Mesodermal cell (in vitro differentiated cells): ENCODE results near the gene OR2A1. TPM values are rescaled to one million over a fixed set of nuclear protein-coding genes. Genes with fewer than 3 reads are reported as not detected.
"Not testable (repeated sequence)": the region's sequence is repeated elsewhere in the genome, so short reads cannot be mapped to it uniquely, and the experiment has no call there.

ENCODE experiments used
- H3K27ac ChIP-seq: 2 replicates; pipeline ENCODE4 v1.7.0; 2013; ENCODE audit warnings: mild to moderate bottlenecking, low read depth, low read length, moderate library complexity; ENCODE audit not compliant: severe bottlenecking
- H3K36me3 ChIP-seq: 2 replicates; pipeline ENCODE4 v1.7.1; 2013; ENCODE audit warnings: mild to moderate bottlenecking, low read length, moderate library complexity; ENCODE audit not compliant: control insufficient read depth, insufficient read depth
- H3K4me1 ChIP-seq: one replicate; pipeline ENCODE4 v1.7.1; 2013; ENCODE audit warnings: mild to moderate bottlenecking, low read length; ENCODE audit not compliant: insufficient read depth, control insufficient read depth, poor library complexity, severe bottlenecking
- H3K4me3 ChIP-seq: 2 replicates; pipeline ENCODE4 v1.7.0; 2013; ENCODE audit warnings: low read length, control low read depth, mild to moderate bottlenecking; ENCODE audit not compliant: insufficient read depth, poor library complexity, severe bottlenecking; ENCODE audit errors: extremely low read depth
- H3K9me3 ChIP-seq: 2 replicates; pipeline ENCODE4 v1.7.1; 2013; ENCODE audit warnings: mild to moderate bottlenecking, low read length, moderate library complexity; ENCODE audit not compliant: control insufficient read depth
- WGBS, 2 experiments: methylation state at CpG; one replicate each; pipeline ENCODE4 v1.1.5; 2013; ENCODE audit warnings: missing lambda C conversion rate in 2 of 2; ENCODE audit not compliant: insufficient coverage in 2 of 2; 5-methylcytosine and 5-hydroxymethylcytosine counted together
- polyA plus RNA-seq, 2 experiments: library from polyadenylated mRNA; stranded (reverse); fragments of 50-300 nt; gene quantifications; one replicate each; pipeline ENCODE4 v1.2.3, GENCODE V29; 2013

The OR2A1 gene, protein sequence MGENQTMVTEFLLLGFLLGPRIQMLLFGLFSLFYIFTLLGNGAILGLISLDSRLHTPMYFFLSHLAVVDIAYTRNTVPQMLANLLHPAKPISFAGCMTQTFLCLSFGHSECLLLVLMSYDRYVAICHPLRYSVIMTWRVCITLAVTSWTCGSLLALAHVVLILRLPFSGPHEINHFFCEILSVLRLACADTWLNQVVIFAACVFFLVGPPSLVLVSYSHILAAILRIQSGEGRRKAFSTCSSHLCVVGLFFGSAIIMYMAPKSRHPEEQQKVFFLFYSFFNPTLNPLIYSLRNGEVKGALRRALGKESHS
- polyA plus RNA-seq (2013, experiment 1 of 2) = 0.41 TPM
- polyA plus RNA-seq (2013, experiment 2 of 2) = 0.20 TPM

DNA sequence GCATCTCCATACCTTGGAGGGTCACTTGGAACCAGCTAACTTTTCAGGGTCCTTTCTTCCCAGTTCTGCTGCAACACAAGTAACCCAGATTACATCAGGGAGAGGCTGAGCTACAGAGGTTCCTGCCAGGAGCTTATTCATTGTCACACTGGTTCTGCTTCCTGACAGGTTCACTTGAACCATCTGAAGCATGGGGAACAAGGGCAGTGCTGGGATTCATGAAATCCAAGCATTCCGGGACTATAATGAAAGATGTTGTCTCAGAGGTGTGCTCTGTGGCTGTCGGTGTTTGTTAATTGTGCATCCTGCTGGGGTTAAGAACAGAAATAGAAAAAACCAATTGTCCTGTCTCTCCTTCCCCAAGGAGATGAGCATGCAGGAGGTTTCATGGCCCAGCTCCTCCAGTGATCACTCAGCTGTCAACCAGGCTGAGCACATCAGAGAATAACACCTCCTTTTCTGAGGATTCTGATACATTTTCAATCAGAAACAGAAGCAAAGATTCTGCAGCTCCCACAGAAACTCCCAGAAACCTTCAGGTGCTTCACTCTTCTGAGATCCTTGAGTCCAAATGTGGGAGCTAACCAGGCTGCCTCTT, at the start of gene OR2A1:
Gene OR2A1 (plus strand): TSS at position 548 of the 598 bp plus-strand sequence. CDS start 5,706 bp downstream, outside the sequence.
- not testable (repeated sequence) for H3K36me3 ChIP-seq, H3K4me3 ChIP-seq, H3K27ac ChIP-seq, H3K4me1 ChIP-seq, H3K9me3 ChIP-seq
- WGBS, 2 experiments = no CpG with 5 or more reads among the region's 2 CpGs

DNA sequence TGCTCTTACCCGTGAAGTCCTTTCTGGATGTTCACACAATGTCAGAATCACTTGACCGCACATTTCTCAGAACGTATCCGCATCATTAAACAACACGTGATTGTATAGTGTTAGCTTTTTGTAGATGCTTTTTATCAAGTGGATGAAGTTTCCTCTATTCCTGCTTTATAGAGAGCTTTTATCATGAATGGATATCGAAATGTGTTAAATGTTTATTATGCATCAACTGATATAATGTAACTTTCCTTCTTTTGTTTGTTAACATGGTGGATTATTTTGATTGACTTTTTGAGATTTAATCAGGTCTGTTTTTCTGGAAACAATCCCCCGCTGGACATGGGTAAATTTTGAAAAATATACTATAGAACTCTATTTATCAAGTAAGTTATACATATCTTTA, 47.5 kb upstream of the OR2A1 start, which contains the start of gene OR2A7:
Gene OR2A7 (minus strand): TSS at position 101 of the 400 bp plus-strand sequence. CDS start 5,164 bp downstream, outside the sequence.
- WGBS, 2 experiments = no CpG with 5 or more reads among the region's 7 CpGs
- H3K4me1 ChIP-seq, H3K27ac ChIP-seq, H3K4me3 ChIP-seq, H3K9me3 ChIP-seq, H3K36me3 ChIP-seq: not testable (repeated sequence)

GRCh38 chr7:144269188-144269587, 43.0 kb upstream of the OR2A1 start, which contains the start of gene CTAGE8:
TSS of gene CTAGE8 (minus strand) at chr7:144269288. CDS start at chr7:144269250, 38 bp downstream.
- H3K4me3 ChIP-seq, H3K36me3 ChIP-seq, H3K4me1 ChIP-seq, H3K9me3 ChIP-seq, H3K27ac ChIP-seq: not testable (repeated sequence)
- no CpG with 5 or more reads among the region's 19 CpGs for WGBS, 2 experiments

GRCh38 chr7:144275281-144275680, 36.9 kb upstream of the OR2A1 start:
- not testable (repeated sequence) for H3K36me3 ChIP-seq, H3K9me3 ChIP-seq, H3K4me3 ChIP-seq, H3K27ac ChIP-seq, H3K4me1 ChIP-seq
- WGBS, 2 experiments = 94% methylated on average over 3 of the region's 6 CpGs; no CpG with 5 or more reads in 1 of the 2 experiments

DNA sequence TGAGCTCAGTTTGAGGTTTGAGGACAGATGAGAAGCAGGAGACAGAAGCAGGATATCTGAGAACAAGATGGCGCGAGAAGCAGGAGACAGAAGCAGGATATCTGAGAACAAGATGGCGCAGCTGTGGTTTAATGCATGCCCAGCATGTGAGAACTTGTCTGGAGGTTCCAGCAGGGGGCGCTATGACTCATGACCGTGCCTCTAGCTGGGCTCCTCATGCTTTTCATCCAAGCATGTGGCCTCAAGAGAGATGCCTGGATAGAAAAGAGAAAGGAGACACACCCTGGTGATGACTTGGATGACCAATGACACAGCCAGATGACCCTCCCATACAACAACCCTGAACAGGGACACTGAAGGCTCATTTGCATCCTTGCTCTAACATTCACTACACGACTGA, 32.2 kb upstream of the OR2A1 start:
- H3K27ac ChIP-seq, H3K9me3 ChIP-seq, H3K4me1 ChIP-seq, H3K4me3 ChIP-seq, H3K36me3 ChIP-seq: not testable (repeated sequence)
- whole genome bisulfite sequencing, 2 experiments = 100% methylated on average over 1 of the region's 6 CpGs; no CpG with 5 or more reads in 1 of the 2 experiments

- not testable (repeated sequence) for H3K4me3 ChIP-seq, H3K36me3 ChIP-seq, H3K9me3 ChIP-seq, H3K4me1 ChIP-seq, H3K27ac ChIP-seq
- no CpG with 5 or more reads among the region's 8 CpGs for WGBS, 2 experiments
Measured at GRCh38 chr7:144281981-144282380, 30.2 kb upstream of the OR2A1 start.

- H3K9me3 ChIP-seq, H3K27ac ChIP-seq, H3K4me3 ChIP-seq, H3K36me3 ChIP-seq, H3K4me1 ChIP-seq: not testable (repeated sequence)
- WGBS, 2 experiments = no CpG with 5 or more reads among the region's 4 CpGs
Measured at GRCh38 chr7:144282490-144282889, 29.7 kb upstream of the OR2A1 start.

GRCh38 chr7:144283716-144284115, 28.5 kb upstream of the OR2A1 start:
- H3K9me3 ChIP-seq, H3K4me1 ChIP-seq, H3K36me3 ChIP-seq, H3K4me3 ChIP-seq, H3K27ac ChIP-seq: not testable (repeated sequence)
- no CpG with 5 or more reads among the region's 6 CpGs for WGBS, 2 experiments

DNA sequence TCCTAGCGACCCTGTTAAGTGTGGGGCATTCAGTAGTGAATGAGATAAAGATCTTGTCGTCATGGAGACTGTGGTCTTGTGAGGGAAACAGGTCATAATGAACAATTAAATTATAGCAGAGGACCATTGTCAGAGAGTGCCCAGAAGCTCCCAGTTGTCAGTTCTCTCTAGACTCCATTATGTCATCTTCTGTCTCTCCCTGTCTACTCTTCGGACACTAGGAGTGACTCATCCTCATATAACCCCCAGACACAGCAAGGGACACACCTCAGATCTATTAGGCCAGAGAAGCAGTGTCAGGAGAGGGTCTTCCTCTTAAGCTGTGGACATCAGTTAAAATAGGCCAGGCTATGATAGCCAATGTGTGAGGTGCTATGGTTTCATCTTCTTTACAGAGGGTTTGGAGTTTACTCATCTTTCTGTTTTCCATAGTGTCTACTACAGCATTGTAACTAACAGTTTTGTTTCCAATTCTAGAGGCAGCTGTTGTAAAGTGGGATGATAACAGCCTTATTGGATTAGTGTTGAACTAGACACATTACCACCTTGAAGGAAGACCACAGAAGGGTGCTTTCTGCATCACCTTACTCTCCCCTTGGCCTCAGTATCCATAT, 24.9 kb upstream of the OR2A1 start:
- H3K9me3 ChIP-seq, H3K27ac ChIP-seq, H3K4me3 ChIP-seq, H3K4me1 ChIP-seq, H3K36me3 ChIP-seq: not testable (repeated sequence)
- WGBS, 2 experiments = no CpG with 5 or more reads among the region's 3 CpGs

- not testable (repeated sequence) for H3K4me3 ChIP-seq, H3K36me3 ChIP-seq, H3K9me3 ChIP-seq, H3K4me1 ChIP-seq, H3K27ac ChIP-seq
- no CpG with 5 or more reads among the region's 4 CpGs for WGBS, 2 experiments
Measured at GRCh38 chr7:144291607-144292006, 20.6 kb upstream of the OR2A1 start.
